Neural cell (in vitro differentiated cells): ENCODE data around the gene APBA1. TPM values are rescaled to one million over a fixed set of nuclear protein-coding genes. Genes with fewer than 3 reads are reported as not detected.

Source experiments
- H2AFZ ChIP-seq: fragments of 200-600, 300-800 bp; sonication (generic), shearing (Covaris generic); 2 replicates; pipeline ENCODE4 v1.6.0; 2014; ENCODE audit warnings: low read depth, mild to moderate bottlenecking, antibody characterized with exemption, low read length, moderate library complexity
- H3F3A ChIP-seq: fragments of 200-600 bp; shearing (Covaris generic); 2 replicates; pipeline ENCODE4 v1.6.1; 2016; ENCODE audit warnings: mild to moderate bottlenecking, moderate library complexity, mixed read lengths, antibody characterized with exemption, low read length; ENCODE audit not compliant: insufficient read depth, poor library complexity, severe bottlenecking
- H3K27ac ChIP-seq: fragments of 200-600, 300-800 bp; sonication (generic), shearing (Covaris generic); 2 replicates; pipeline ENCODE4 v1.5.1; 2014; ENCODE audit warnings: mild to moderate bottlenecking, low read length, moderate library complexity
- H3K27me3 ChIP-seq: fragments of 300-800, 200-600 bp; sonication (generic), shearing (Covaris generic); 2 replicates; pipeline ENCODE4 v1.6.0; 2014; ENCODE audit warnings: mild to moderate bottlenecking, low read depth, low read length, moderate library complexity; ENCODE audit not compliant: insufficient read depth
- H3K36me3 ChIP-seq: fragments of 300-800, 200-600 bp; sonication (generic), shearing (Covaris generic); 2 replicates; pipeline ENCODE4 v1.5.1; 2014; ENCODE audit warnings: mild to moderate bottlenecking, antibody characterized with exemption, low read length, moderate library complexity; ENCODE audit not compliant: insufficient read depth
- H3K4me2 ChIP-seq: fragments of 300-800, 200-600 bp; sonication (generic), shearing (Covaris generic); 2 replicates; pipeline ENCODE4 v1.6.0; 2014; ENCODE audit warnings: mild to moderate bottlenecking, low read length
- H3K4me3 ChIP-seq: fragments of 300-800, 200-600 bp; sonication (generic), shearing (Covaris generic); 2 replicates; pipeline ENCODE4 v1.5.1; 2014; ENCODE audit warnings: mild to moderate bottlenecking, low read length, moderate library complexity
- H3K79me2 ChIP-seq: fragments of 200-600 bp; shearing (Covaris generic); replicated peaks from 2 replicates; pipeline ENCODE4 v1.6.0; 2014; ENCODE audit warnings: mild to moderate bottlenecking, low read length, moderate library complexity; ENCODE audit not compliant: insufficient read depth
- H3K9ac ChIP-seq: fragments of 300-800, 200-600 bp; sonication (generic), shearing (Covaris generic); 2 replicates; pipeline ENCODE4 v1.6.1; 2016; ENCODE audit warnings: mild to moderate bottlenecking, low read length, mixed read lengths
- H3K9me2 ChIP-seq: fragments of 200-600 bp; shearing (Covaris generic); 2 replicates; pipeline ENCODE4 v1.6.1; 2016; ENCODE audit warnings: mild to moderate bottlenecking, low read length, mixed read lengths; ENCODE audit not compliant: insufficient read depth
- H3K9me3 ChIP-seq: fragments of 200-600, 300-800 bp; sonication (generic), shearing (Covaris generic); 2 replicates; pipeline ENCODE4 v1.6.1; 2016; ENCODE audit warnings: mild to moderate bottlenecking, mixed run types, low read length, moderate library complexity, mixed read lengths
- H4K20me1 ChIP-seq: fragments of 200-600 bp; shearing (Covaris generic); 2 replicates; pipeline ENCODE4 v1.6.1; 2016; ENCODE audit warnings: mild to moderate bottlenecking, mixed run types; ENCODE audit not compliant: insufficient read depth
- EP300 ChIP-seq: fragments of 450-650 bp; conservative IDR thresholded peaks from 2 replicates; pipeline ENCODE4 v1.6.1; 2014; ENCODE audit warnings: antibody characterized with exemption, mild to moderate bottlenecking, moderate library complexity; ENCODE audit not compliant: poor library complexity, severe bottlenecking
- EZH2 ChIP-seq: fragments of 200-600, 300-800 bp; shearing (Covaris generic), sonication (generic); IDR thresholded peaks from 2 replicates; pipeline ENCODE4 v1.6.1; 2014; ENCODE audit warnings: antibody characterized with exemption, low read length, borderline replicate concordance, mild to moderate bottlenecking; ENCODE audit not compliant: insufficient read depth, poor library complexity, severe bottlenecking
- MXI1 ChIP-seq: fragments of 450-650 bp; conservative IDR thresholded peaks from 2 replicates; pipeline ENCODE4 v1.6.1; 2014; ENCODE audit warnings: antibody characterized with exemption, mild to moderate bottlenecking; ENCODE audit not compliant: poor library complexity, severe bottlenecking
- POLR2AphosphoS5 ChIP-seq: IDR thresholded peaks from 2 replicates; pipeline ENCODE4 v1.6.1; 2012
- RAD21 ChIP-seq: fragments of 450-650 bp; conservative IDR thresholded peaks from 2 replicates; pipeline ENCODE4 v1.6.1; 2014; ENCODE audit warnings: antibody characterized with exemption, mild to moderate bottlenecking, moderate library complexity
- SMC3 ChIP-seq: fragments of 450-650 bp; conservative IDR thresholded peaks from 2 replicates; pipeline ENCODE4 v1.6.1; 2014; ENCODE audit warnings: antibody characterized with exemption, mild to moderate bottlenecking, moderate library complexity; ENCODE audit not compliant: poor library complexity
- TAF1 ChIP-seq: IDR thresholded peaks from 2 replicates; pipeline ENCODE4 v1.6.1; 2012; ENCODE audit warnings: low read depth
- polyA plus RNA-seq: library from polyadenylated mRNA; depleted of rRNA; stranded (reverse); fragments of >200 nt; gene quantifications from 2 replicates; pipeline ENCODE4 v1.2.3, GENCODE V29; 2014
- TF ChIP-seq, protein P1 (sequence below): IDR thresholded peaks from 2 replicates; pipeline ENCODE4 v1.6.1; 2012; ENCODE audit warnings: borderline replicate concordance
- TF ChIP-seq, protein P2 (sequence below): fragments of 450-650 bp; IDR thresholded peaks from 2 replicates; pipeline ENCODE4 v1.5.1; 2014; ENCODE audit warnings: antibody characterized with exemption, mild to moderate bottlenecking, moderate library complexity; ENCODE audit not compliant: poor library complexity, severe bottlenecking

Gene APBA1
- polyA plus RNA-seq, 1 donor from 2014 or later = 10.9 TPM

DNA sequence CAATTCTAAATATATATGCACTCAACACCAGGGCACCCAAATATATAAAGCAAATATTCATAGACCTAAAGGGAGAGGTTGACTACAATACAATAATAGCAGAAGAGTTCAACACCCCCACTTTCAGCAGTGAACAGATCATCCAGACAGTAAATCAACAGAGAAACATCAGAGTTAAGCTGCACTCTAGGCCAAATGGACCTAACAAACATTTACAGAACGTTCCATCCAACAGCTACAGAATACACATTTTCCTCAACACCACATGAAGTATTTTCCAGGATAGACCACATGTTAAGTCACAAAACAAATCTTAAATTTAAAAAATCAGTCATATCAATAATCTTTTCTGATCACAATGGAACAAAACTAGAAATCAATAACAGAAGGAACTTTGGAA is 18.9 kb downstream of the APBA1 start:
- Histone ChIP-seq H3K9ac (no peak overlapping the region), H3K4me2 (no peak overlapping the region), H4K20me1 (no peaks in the 10 kb centered on the region), H3K9me3 (no peaks in the 10 kb centered on the region), H3K27ac (no peak overlapping the region), H3K4me3 (no peak overlapping the region), H3K9me2 (no peaks in the 10 kb centered on the region), H3K36me3 (no peaks in the 10 kb centered on the region), H3K79me2 (peaks cover 13% of the 10 kb centered on the region), H3F3A (no peaks in the 10 kb centered on the region), H2AFZ (no peak overlapping the region), H3K27me3 (no peaks in the 10 kb centered on the region)
- TF ChIP-seq, protein P1, sequence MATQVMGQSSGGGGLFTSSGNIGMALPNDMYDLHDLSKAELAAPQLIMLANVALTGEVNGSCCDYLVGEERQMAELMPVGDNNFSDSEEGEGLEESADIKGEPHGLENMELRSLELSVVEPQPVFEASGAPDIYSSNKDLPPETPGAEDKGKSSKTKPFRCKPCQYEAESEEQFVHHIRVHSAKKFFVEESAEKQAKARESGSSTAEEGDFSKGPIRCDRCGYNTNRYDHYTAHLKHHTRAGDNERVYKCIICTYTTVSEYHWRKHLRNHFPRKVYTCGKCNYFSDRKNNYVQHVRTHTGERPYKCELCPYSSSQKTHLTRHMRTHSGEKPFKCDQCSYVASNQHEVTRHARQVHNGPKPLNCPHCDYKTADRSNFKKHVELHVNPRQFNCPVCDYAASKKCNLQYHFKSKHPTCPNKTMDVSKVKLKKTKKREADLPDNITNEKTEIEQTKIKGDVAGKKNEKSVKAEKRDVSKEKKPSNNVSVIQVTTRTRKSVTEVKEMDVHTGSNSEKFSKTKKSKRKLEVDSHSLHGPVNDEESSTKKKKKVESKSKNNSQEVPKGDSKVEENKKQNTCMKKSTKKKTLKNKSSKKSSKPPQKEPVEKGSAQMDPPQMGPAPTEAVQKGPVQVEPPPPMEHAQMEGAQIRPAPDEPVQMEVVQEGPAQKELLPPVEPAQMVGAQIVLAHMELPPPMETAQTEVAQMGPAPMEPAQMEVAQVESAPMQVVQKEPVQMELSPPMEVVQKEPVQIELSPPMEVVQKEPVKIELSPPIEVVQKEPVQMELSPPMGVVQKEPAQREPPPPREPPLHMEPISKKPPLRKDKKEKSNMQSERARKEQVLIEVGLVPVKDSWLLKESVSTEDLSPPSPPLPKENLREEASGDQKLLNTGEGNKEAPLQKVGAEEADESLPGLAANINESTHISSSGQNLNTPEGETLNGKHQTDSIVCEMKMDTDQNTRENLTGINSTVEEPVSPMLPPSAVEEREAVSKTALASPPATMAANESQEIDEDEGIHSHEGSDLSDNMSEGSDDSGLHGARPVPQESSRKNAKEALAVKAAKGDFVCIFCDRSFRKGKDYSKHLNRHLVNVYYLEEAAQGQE = no peak
- TF ChIP-seq, protein P2, sequence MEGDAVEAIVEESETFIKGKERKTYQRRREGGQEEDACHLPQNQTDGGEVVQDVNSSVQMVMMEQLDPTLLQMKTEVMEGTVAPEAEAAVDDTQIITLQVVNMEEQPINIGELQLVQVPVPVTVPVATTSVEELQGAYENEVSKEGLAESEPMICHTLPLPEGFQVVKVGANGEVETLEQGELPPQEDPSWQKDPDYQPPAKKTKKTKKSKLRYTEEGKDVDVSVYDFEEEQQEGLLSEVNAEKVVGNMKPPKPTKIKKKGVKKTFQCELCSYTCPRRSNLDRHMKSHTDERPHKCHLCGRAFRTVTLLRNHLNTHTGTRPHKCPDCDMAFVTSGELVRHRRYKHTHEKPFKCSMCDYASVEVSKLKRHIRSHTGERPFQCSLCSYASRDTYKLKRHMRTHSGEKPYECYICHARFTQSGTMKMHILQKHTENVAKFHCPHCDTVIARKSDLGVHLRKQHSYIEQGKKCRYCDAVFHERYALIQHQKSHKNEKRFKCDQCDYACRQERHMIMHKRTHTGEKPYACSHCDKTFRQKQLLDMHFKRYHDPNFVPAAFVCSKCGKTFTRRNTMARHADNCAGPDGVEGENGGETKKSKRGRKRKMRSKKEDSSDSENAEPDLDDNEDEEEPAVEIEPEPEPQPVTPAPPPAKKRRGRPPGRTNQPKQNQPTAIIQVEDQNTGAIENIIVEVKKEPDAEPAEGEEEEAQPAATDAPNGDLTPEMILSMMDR = no peak
- TF ChIP-seq SMC3 (no peak), MXI1 (no peak), POLR2AphosphoS5 (no peak), TAF1 (no peak), RAD21 (no peak), EP300 (no peak), EZH2 (no peak)

DNA sequence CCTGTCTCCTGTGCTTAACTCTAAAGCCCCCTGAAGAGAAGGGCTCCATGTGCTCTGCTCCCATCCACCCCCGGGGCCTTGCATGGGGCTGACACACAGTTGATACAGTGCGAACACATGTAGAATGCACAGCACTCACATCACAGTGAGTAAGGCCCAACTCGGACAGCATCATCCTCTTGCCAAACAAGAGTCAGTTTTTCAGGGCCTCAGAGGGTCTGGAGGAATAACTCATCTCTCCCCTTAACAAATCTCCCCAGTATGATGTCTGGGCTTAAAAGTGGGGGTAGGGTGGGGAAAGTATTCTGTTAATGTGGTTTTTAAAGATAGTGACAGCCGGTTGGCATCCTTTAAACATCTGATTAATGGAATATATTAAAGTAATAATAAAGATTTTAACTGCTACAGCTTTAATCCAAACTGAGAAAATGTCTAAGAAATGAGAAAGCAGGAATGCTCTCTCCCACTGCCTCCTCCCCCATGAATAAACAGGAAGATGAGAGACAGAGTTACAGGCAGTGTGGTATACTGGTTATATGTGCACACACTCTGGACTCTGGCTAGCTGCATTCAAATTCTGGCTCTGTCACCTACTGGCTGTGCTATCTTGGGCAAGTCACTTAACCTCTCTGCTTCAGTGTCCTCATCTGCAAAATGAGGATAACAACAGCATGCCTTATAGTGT is 22.5 kb downstream of the APBA1 start:
- peaks cover under 1% of the 10 kb centered on the region for H3K36me3 ChIP-seq
- H3F3A ChIP-seq = no peaks in the 10 kb centered on the region
- no peak for TF ChIP-seq TAF1
- no peak for TF ChIP-seq RAD21
- no peak for TF ChIP-seq POLR2AphosphoS5
- TF ChIP-seq, protein P2 = no peak
- TF ChIP-seq, protein P1 = no peak
- no peak for TF ChIP-seq SMC3
- TF ChIP-seq MXI1 = no peak
- no peak for TF ChIP-seq EP300
- TF ChIP-seq EZH2 = no peak
- H3K79me2 ChIP-seq = peaks cover 10% of the 10 kb centered on the region
- no peaks in the 10 kb centered on the region for H3K9me3 ChIP-seq
- H3K4me2 ChIP-seq = no peak overlapping the region
- H3K27me3 ChIP-seq = no peaks in the 10 kb centered on the region
- no peak overlapping the region for H2AFZ ChIP-seq
- no peak overlapping the region for H3K27ac ChIP-seq
- no peaks in the 10 kb centered on the region for H4K20me1 ChIP-seq
- no peaks in the 10 kb centered on the region for H3K9me2 ChIP-seq
- no peak overlapping the region for H3K9ac ChIP-seq
- no peak overlapping the region for H3K4me3 ChIP-seq
